ENCODE results near the gene CISTR. TPM values are rescaled to one million over a fixed set of nuclear protein-coding genes. Genes with fewer than 3 reads are reported as not detected.

CISTR gene
- total and polyA plus RNA-seq, 2 donors (not counting 1 experiment from before 2014, with no cell fraction given): not detected

- Histone ChIP-seq H2AFZ (ENCODE audit: low read length) (no peak overlapping the region), H3K4me1 (ENCODE audit: control insufficient read depth, extremely low read depth, insufficient read depth, low read length) (no peaks in the 10 kb centered on the region), H3K4me2 (ENCODE audit: extremely low read depth, insufficient read depth, low read length) (no peak overlapping the region), H3K36me3 (ENCODE audit: control insufficient read depth, insufficient read depth, low read length) (peaks cover 13% of the 10 kb centered on the region), H3K9ac (ENCODE audit: insufficient read depth, low read length) (no peak overlapping the region), H3K27me3 (ENCODE audit: control insufficient read depth, insufficient read depth, low read length) (no peaks in the 10 kb centered on the region), H4K20me1 (ENCODE audit: control insufficient read depth, extremely low read depth, insufficient read depth, low read length) (no peaks in the 10 kb centered on the region), H3K27ac (ENCODE audit: insufficient read depth, low read length) (no peak overlapping the region), H3K4me3 (replicated peaks in 1 of 4; ENCODE audit: control extremely low read depth in 1 of 4, insufficient read depth in 1 of 4, low read depth in 3 of 4, low read length in 4 of 4) (no peak overlapping the region), H3K79me2 (ENCODE audit: control insufficient read depth, insufficient read depth, low read length) (no peaks in the 10 kb centered on the region), H3K9me3 (ENCODE audit: control insufficient read depth, insufficient read depth, low read depth, low read length) (no peaks in the 10 kb centered on the region)
- no peak for TF ChIP-seq EZH2 (IDR thresholded peaks at IDR 0.05; ENCODE audit: low read length, missing control alignments)
- TF ChIP-seq CTCF (conservative IDR thresholded peaks at IDR 0.05 in 1 of 2, IDR thresholded peaks at IDR 0.05 in 1 of 2; ENCODE audit: low read depth in 1 of 2, low read length in 2 of 2): no peak
- DNase-seq (ENCODE audit: low read depth in 2 of 2): no peak
Observed at GRCh38 chr12:53717319-53717718, 34.5 kb downstream of the CISTR start.

- Histone ChIP-seq H2AFZ (ENCODE audit: low read length) (no peak overlapping the region), H3K79me2 (ENCODE audit: control insufficient read depth, insufficient read depth, low read length) (no peaks in the 10 kb centered on the region), H3K9ac (ENCODE audit: insufficient read depth, low read length) (no peak overlapping the region), H4K20me1 (ENCODE audit: control insufficient read depth, extremely low read depth, insufficient read depth, low read length) (no peaks in the 10 kb centered on the region), H3K27me3 (ENCODE audit: control insufficient read depth, insufficient read depth, low read length) (no peaks in the 10 kb centered on the region), H3K36me3 (ENCODE audit: control insufficient read depth, insufficient read depth, low read length) (peaks cover 11% of the 10 kb centered on the region), H3K27ac (ENCODE audit: insufficient read depth, low read length) (no peak overlapping the region), H3K4me3 (replicated peaks in 1 of 4; ENCODE audit: control extremely low read depth in 1 of 4, insufficient read depth in 1 of 4, low read depth in 3 of 4, low read length in 4 of 4) (no peak overlapping the region), H3K4me2 (ENCODE audit: extremely low read depth, insufficient read depth, low read length) (no peak overlapping the region), H3K4me1 (ENCODE audit: control insufficient read depth, extremely low read depth, insufficient read depth, low read length) (no peaks in the 10 kb centered on the region), H3K9me3 (ENCODE audit: control insufficient read depth, insufficient read depth, low read depth, low read length) (no peaks in the 10 kb centered on the region)
- no peak for TF ChIP-seq CTCF (conservative IDR thresholded peaks at IDR 0.05 in 1 of 2, IDR thresholded peaks at IDR 0.05 in 1 of 2; ENCODE audit: low read depth in 1 of 2, low read length in 2 of 2)
- no peak for TF ChIP-seq EZH2 (IDR thresholded peaks at IDR 0.05; ENCODE audit: low read length, missing control alignments)
- no peak for DNase-seq (ENCODE audit: low read depth in 2 of 2)
Observed at GRCh38 chr12:53714004-53714403, 37.8 kb downstream of the CISTR start.

- TF ChIP-seq CTCF (conservative IDR thresholded peaks at IDR 0.05 in 1 of 2, IDR thresholded peaks at IDR 0.05 in 1 of 2; ENCODE audit: low read depth in 1 of 2, low read length in 2 of 2) (no peak), EZH2 (IDR thresholded peaks at IDR 0.05; ENCODE audit: low read length, missing control alignments) (no peak)
- Histone ChIP-seq H3K9me3 (ENCODE audit: control insufficient read depth, insufficient read depth, low read depth, low read length) (no peaks in the 10 kb centered on the region), H3K27me3 (ENCODE audit: control insufficient read depth, insufficient read depth, low read length) (no peaks in the 10 kb centered on the region), H2AFZ (ENCODE audit: low read length) (no peak overlapping the region), H3K36me3 (ENCODE audit: control insufficient read depth, insufficient read depth, low read length) (peaks cover 11% of the 10 kb centered on the region), H3K79me2 (ENCODE audit: control insufficient read depth, insufficient read depth, low read length) (no peaks in the 10 kb centered on the region), H3K9ac (ENCODE audit: insufficient read depth, low read length) (no peak overlapping the region), H4K20me1 (ENCODE audit: control insufficient read depth, extremely low read depth, insufficient read depth, low read length) (no peaks in the 10 kb centered on the region), H3K4me3 (replicated peaks in 1 of 4; ENCODE audit: control extremely low read depth in 1 of 4, insufficient read depth in 1 of 4, low read depth in 3 of 4, low read length in 4 of 4) (no peak overlapping the region), H3K4me2 (ENCODE audit: extremely low read depth, insufficient read depth, low read length) (no peak overlapping the region), H3K27ac (ENCODE audit: insufficient read depth, low read length) (no peak overlapping the region), H3K4me1 (ENCODE audit: control insufficient read depth, extremely low read depth, insufficient read depth, low read length) (no peaks in the 10 kb centered on the region)
- no peak for DNase-seq (ENCODE audit: low read depth in 2 of 2)
Observed at GRCh38 chr12:53713516-53713915, 38.3 kb downstream of the CISTR start.

Measured in fibroblast of lung (primary cell).